SK-N-MC (cell line): ENCODE data around the gene TMEM121.
"Not testable (repeated sequence)": the region's sequence is repeated elsewhere in the genome, so short reads cannot be mapped to it uniquely, and the experiment has no call there.

Experiments used
- EZH2 ChIP-seq: fragments of 200-600 bp; sonication (generic); IDR thresholded peaks from one replicate; pipeline ENCODE4 v1.6.1; 2017; ENCODE audit warnings: antibody characterized with exemption
- POLR2AphosphoS5 ChIP-seq: IDR thresholded peaks from 2 replicates; pipeline ENCODE4 v1.6.1; 2012; ENCODE audit warnings: mild to moderate bottlenecking, low read depth, low read length, borderline replicate concordance

- not testable (repeated sequence) for TF ChIP-seq POLR2AphosphoS5, EZH2
Measured at GRCh38 chr14:105545676-105546075, 19.3 kb downstream of the TMEM121 start.
